CD4-positive, alpha-beta memory T cell (primary cell): ENCODE measurements around the gene SCGB2B2. TPM values are rescaled to one million over a fixed set of nuclear protein-coding genes. Genes with fewer than 3 reads are reported as not detected.
"Not testable (repeated sequence)": the region's sequence is repeated elsewhere in the genome, so short reads cannot be mapped to it uniquely, and the experiment has no call there.

Source experiments
- CTCF ChIA-PET: fragments of 350-600 bp; sonication (Branson Sonifier 250); formaldehyde crosslinking; loops from one replicate; lab custom pipeline; 2021; ENCODE audit warnings: inconsistent platforms; ENCODE audit not compliant: partially characterized antibody; lab: Charles Lee
- POLR2A ChIA-PET: fragments of 350-600 bp; sonication (Branson Sonifier 250); formaldehyde crosslinking; loops from one replicate; lab custom pipeline; 2021; ENCODE audit not compliant: partially characterized antibody; lab: Charles Lee
- DNase-seq, 5 donors: peaks; one replicate each; pipeline versions ENCODE4 v3.0.0 to v3.0.0-alpha.2; 2020 to 2022; ENCODE audit warnings: mixed read lengths in 1 of 5
- H3K27ac ChIP-seq: one replicate; pipeline ENCODE4 v1.7.0; 2013; ENCODE audit warnings: low read depth, low read length
- H3K27me3 ChIP-seq: 2 replicates; pipeline ENCODE4 v1.7.0; 2013; ENCODE audit warnings: mild to moderate bottlenecking, low read length, moderate library complexity; ENCODE audit not compliant: insufficient read depth
- H3K36me3 ChIP-seq: 2 replicates; pipeline ENCODE4 v1.7.0; 2013; ENCODE audit warnings: mild to moderate bottlenecking, low read length, moderate library complexity; ENCODE audit not compliant: insufficient read depth
- H3K4me1 ChIP-seq: 2 replicates; pipeline ENCODE4 v1.7.0; 2013; ENCODE audit warnings: mild to moderate bottlenecking, low read length, moderate library complexity; ENCODE audit not compliant: insufficient read depth
- H3K4me3 ChIP-seq, 2 donors: one replicate each; pipeline ENCODE4 v1.7.0; 2013; ENCODE audit warnings: low read length in 2 of 2, mild to moderate bottlenecking in 1 of 2
- H3K9me3 ChIP-seq, 2 donors: one replicate each; pipeline ENCODE4 v1.7.0; 2013; ENCODE audit warnings: low read length in 2 of 2, control low read depth in 1 of 2; ENCODE audit not compliant: control insufficient read depth in 1 of 2
- H3K27ac Mint-ChIP-seq, 7 donors: one replicate each; pipeline ENCODE4 v1.8.0; 2020 to 2021; ENCODE audit warnings: mixed read lengths in 7 of 7, mild to moderate bottlenecking in 6 of 7, inconsistent platforms in 3 of 7, moderate library complexity in 3 of 7
- H3K27me3 Mint-ChIP-seq, 2 donors: one replicate each; pipeline ENCODE4 v1.8.0; 2020 to 2021; ENCODE audit warnings: mixed read lengths in 2 of 2
- H3K36me3 Mint-ChIP-seq, 2 donors: one replicate each; pipeline ENCODE4 v1.8.0; 2020 to 2021; ENCODE audit warnings: mixed read lengths in 2 of 2, inconsistent platforms in 1 of 2, mild to moderate bottlenecking in 1 of 2
- H3K4me1 Mint-ChIP-seq, 4 donors: one replicate each; pipeline ENCODE4 v1.8.0; 2020 to 2021; ENCODE audit warnings: mixed read lengths in 4 of 4, mild to moderate bottlenecking in 1 of 4
- H3K4me3 Mint-ChIP-seq, 8 donors: one replicate each; pipeline ENCODE4 v1.8.0; 2020 to 2021; ENCODE audit warnings: mixed read lengths in 8 of 8, mild to moderate bottlenecking in 7 of 8, moderate library complexity in 6 of 8, inconsistent platforms in 3 of 8
- H3K9me3 Mint-ChIP-seq, 8 donors: one replicate each; pipeline ENCODE4 v1.8.0; 2020 to 2021; ENCODE audit warnings: mixed read lengths in 8 of 8, mild to moderate bottlenecking in 5 of 8, inconsistent platforms in 3 of 8, moderate library complexity in 1 of 8
- intact Hi-C: fragments of 100-400 bp; cut with micrococcal nuclease; formaldehyde crosslinking; loops from one replicate; pipeline ENCODE4 v1.15.1; 2023
- polyA plus RNA-seq, 2 donors: library from polyadenylated mRNA; unstranded; fragments of 300-500 nt; fragmentation: Illumina TruSeq; gene quantifications; one replicate each; pipeline ENCODE4 v1.2.3, GENCODE V29; 2021
- total RNA-seq, 2 experiments: library from RNA; stranded (reverse); gene quantifications; one replicate each; pipeline ENCODE4 v1.2.3, GENCODE V29; 2021

The SCGB2B2 gene
- total and polyA plus RNA-seq, 4 experiments from 2014 or later: 0.73 to 0.75 TPM; not detected in 2

DNA sequence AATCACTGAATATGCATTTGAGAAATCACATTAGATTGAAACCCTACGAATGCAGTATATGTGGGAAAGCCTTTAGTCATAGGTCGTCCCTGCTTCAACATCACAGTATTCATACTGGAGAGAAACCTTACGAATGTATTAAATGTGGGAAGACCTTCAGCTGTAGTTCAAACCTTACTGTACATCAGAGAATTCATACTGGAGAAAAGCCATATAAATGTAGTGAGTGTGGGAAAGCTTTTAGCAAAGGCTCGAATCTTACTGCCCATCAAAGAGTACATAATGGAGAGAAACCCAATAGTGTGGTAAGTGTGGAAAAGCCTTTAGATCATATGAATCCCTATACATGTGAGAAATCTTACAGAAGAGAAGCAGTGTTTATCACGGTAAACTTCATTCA, 8.3 kb upstream of the SCGB2B2 start:
- peaks cover 17% of the 10 kb centered on the region for H3K36me3 ChIP-seq
- intact Hi-C loops, H3K27me3 Mint-ChIP-seq, H3K4me3 Mint-ChIP-seq, DNase-seq, H3K27ac Mint-ChIP-seq, H3K27ac ChIP-seq, POLR2A ChIA-PET, H3K4me3 ChIP-seq, H3K27me3 ChIP-seq, H3K4me1 ChIP-seq, CTCF ChIA-PET, H3K4me1 Mint-ChIP-seq: not testable (repeated sequence)
- peaks cover 0 to 41% of the 10 kb centered on the region in 2 donors for H3K9me3 ChIP-seq
- Mint-ChIP-seq H3K36me3 (peaks cover 44 to 54% of the 10 kb centered on the region in 2 donors), H3K9me3 (peaks cover 11 to 89% (median 84%) of the 10 kb centered on the region in 8 donors)

DNA sequence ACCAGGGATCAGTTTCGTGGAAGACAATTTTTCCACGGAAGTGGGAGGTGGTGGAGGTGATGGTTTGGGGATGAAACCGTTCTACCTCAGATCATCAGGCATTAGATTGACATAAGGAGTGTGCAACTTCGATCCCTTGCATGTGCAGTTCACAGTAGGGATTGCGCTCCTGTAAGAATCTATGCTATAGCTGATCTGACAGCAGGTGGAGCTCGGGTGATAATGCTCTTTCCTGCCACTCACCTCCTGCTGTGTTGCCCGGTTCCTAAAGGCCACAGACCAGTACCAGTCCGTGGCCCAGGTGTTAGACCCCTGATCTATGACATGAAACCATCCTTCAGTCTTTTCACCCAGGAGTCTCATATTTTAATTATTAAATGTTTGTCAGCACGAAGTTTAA, 4.5 kb upstream of the SCGB2B2 start:
- intact Hi-C loops: no loop called here
- Histone ChIP-seq H3K36me3 (peaks cover 17% of the 10 kb centered on the region), H3K4me3 (no peak overlapping the region), H3K4me1 (peaks cover 18% of the 10 kb centered on the region), H3K27me3 (no peaks in the 10 kb centered on the region), H3K9me3 (peaks cover 0 to 19% of the 10 kb centered on the region in 2 donors), H3K27ac (no peak overlapping the region)
- no peak overlapping the region for H3K27ac Mint-ChIP-seq
- peaks cover 0 to 5% of the 10 kb centered on the region in 2 donors for H3K27me3 Mint-ChIP-seq
- H3K4me1 Mint-ChIP-seq: peaks cover 14 to 36% (median 20%) of the 10 kb centered on the region in 4 donors
- no peak for DNase-seq
- POLR2A ChIA-PET: no interaction called here
- CTCF ChIA-PET: no interaction called here
- peaks cover 7 to 66% (median 63%) of the 10 kb centered on the region in 8 donors for H3K9me3 Mint-ChIP-seq
- no peak overlapping the region for H3K4me3 Mint-ChIP-seq
- H3K36me3 Mint-ChIP-seq: peaks cover 58 to 80% of the 10 kb centered on the region in 2 donors

DNA sequence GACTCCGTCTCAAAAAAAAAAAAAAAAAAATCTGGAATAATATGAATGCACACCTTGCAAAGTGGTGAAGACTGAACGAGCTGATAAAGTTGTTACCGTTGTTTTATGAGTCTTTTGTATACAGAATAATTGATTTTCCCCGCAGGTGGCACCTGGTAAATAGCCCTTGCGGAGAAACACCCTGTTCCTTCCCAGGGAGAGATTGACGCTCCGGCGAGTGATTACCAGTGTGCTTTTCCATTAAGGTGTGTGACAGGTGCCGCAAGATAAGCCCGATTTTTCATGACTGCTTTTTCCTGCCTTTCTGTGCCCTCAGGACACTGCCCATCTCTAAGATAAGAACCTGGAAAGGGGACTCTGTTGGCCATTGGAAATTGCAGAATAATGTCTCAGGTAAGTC, 1.5 kb upstream of the SCGB2B2 start:
- Mint-ChIP-seq H3K4me3 (peak overlapping the region; percentile 95 to 100 (median 99)), H3K27me3 (peaks cover 0 to 5% of the 10 kb centered on the region in 2 donors), H3K9me3 (peaks cover 7 to 44% (median 37%) of the 10 kb centered on the region in 8 donors), H3K36me3 (peaks cover 52 to 68% of the 10 kb centered on the region in 2 donors), H3K27ac (peak overlapping the region in 5 of 7 donors; percentile 46 to 99 (median 97)), H3K4me1 (peaks cover 18 to 41% (median 23%) of the 10 kb centered on the region in 4 donors)
- peaks cover 14% of the 10 kb centered on the region for H3K36me3 ChIP-seq
- ChIA-PET CTCF (interaction anchor here (1.5 to 1.7 kb wide), 3 partner anchors 16 to 55 kb away, joined by 6 to 9 read pairs (median 8); partner anchors contain the start of gene ZNF181), POLR2A (interaction anchor here (1.4 to 3.3 kb wide), 8 partner anchors 11 to 336 kb away, joined by 3 to 26 read pairs (median 10); partner anchors contain the start of gene ZNF181)
- no peak for DNase-seq
- H3K27ac ChIP-seq: peak overlapping the region; percentile 89
- peaks cover 0 to 3% of the 10 kb centered on the region in 2 donors for H3K9me3 ChIP-seq
- peaks cover 21% of the 10 kb centered on the region for H3K4me1 ChIP-seq
- H3K4me3 ChIP-seq: peak overlapping the region in 1 of 2 donors; percentile 94
- intact Hi-C loops: loop anchor here (5.0 kb wide), 2 partner anchors 506 to 1069 kb away; partner anchors contain the start of genes LIN37, LSM14A, PSENEN and U2AF1L4
- H3K27me3 ChIP-seq: no peaks in the 10 kb centered on the region

DNA sequence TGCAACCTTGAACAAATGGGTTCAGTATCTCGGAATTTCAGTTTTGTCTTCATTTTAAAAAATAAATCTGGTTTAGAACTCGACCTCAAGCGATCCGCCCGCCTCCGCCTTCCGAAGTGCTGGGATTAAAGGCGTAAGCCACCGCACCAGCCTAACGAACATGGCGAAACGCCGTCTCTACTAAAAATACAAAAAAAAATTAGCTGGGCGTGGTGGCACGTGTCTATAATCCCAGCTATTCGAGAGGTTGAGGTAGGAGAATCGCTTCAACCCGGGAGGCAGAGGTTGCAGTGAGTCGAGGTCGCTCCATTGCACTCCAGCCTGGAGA, 1.1 kb upstream of the SCGB2B2 start:
- Histone ChIP-seq H3K4me3 (peak overlapping the region; percentile 40 to 94), H3K27ac (peak overlapping the region; percentile 89), H3K27me3 (no peaks in the 10 kb centered on the region), H3K9me3 (peaks cover 0 to 3% of the 10 kb centered on the region in 2 donors), H3K36me3 (peaks cover 11% of the 10 kb centered on the region), H3K4me1 (peaks cover 21% of the 10 kb centered on the region)
- Mint-ChIP-seq H3K27me3 (peaks cover 0 to 6% of the 10 kb centered on the region in 2 donors), H3K27ac (peak overlapping the region; percentile 84 to 99 (median 99)), H3K4me1 (peaks cover 18 to 41% (median 23%) of the 10 kb centered on the region in 4 donors), H3K4me3 (peak overlapping the region; percentile 95 to 100 (median 99)), H3K9me3 (peaks cover 6 to 42% (median 34%) of the 10 kb centered on the region in 8 donors), H3K36me3 (peaks cover 48 to 65% of the 10 kb centered on the region in 2 donors)
- intact Hi-C loops: loop anchor here (5.0 kb wide), 2 partner anchors 506 to 1069 kb away; partner anchors contain the start of genes LIN37, LSM14A, PSENEN and U2AF1L4
- CTCF ChIA-PET: interaction anchor here (1.5 to 1.7 kb wide), 4 partner anchors 16 to 55 kb away, joined by 4 to 9 read pairs (median 7); partner anchors contain the start of gene ZNF181
- POLR2A ChIA-PET: interaction anchor here (0.8 to 3.3 kb wide), 14 partner anchors 9 to 336 kb away, joined by 3 to 26 read pairs (median 6); partner anchors contain the start of genes UBA2, ZNF181 and ZNF792
- DNase-seq: no peak

DNA sequence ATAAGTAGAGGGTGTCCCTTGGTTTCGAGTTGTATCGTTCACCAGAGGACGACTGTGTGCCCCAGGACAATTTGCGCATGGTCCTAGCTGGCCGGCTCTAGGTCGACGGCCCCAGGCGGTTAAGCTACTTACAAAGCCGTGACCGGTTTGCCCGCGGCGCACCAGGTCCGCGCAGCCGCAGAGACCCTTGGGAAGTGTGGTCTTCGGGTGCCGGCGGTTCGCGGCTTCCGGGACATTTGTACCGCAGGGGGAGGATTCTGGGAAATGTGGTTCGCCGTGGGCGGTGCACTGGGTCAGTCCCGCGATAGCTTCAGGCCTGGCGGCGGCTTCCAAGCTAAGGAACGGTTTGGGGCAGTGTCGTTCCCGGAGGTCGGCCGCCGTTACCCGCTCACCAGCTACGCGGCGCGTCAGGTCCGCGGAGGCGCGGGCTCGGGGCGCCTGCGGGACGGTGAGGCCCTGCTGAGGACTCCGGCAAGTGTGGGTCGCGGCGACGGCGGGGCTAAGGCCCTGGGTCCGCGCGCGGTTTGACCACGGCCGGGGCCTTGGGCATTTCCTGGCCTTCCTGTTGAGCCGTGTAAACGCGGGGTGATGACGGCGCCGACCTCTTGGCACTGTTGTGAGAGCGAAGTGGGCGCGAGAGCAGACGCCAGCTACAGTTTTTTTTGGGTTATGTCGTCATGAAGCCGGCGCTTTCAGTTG, 576 bp upstream of the SCGB2B2 start, which contains the start of gene ZNF302:
ZNF302 (plus strand) TSS at position 293 of the 699 bp plus-strand sequence. CDS start 1,127 bp downstream, outside the sequence.
- intact Hi-C loops: loop anchor here (1.0 to 5.0 kb wide), 5 partner anchors 15 to 1070 kb away; partner anchors contain the start of genes LIN37, LSM14A, PSENEN and U2AF1L4
- POLR2A ChIA-PET: interaction anchor here (0.6 to 3.3 kb wide), 16 partner anchors 9 to 337 kb away, joined by 3 to 26 read pairs (median 4); partner anchors contain the start of genes UBA2, ZNF181 and ZNF792
- Histone ChIP-seq H3K4me1 (peaks cover 21% of the 10 kb centered on the region), H3K36me3 (peaks cover 6% of the 10 kb centered on the region), H3K4me3 (peak within 1 kb of the TSS; percentile 73 to 94), H3K9me3 (peaks cover 0 to 3% of the 10 kb centered on the region in 2 donors), H3K27ac (peak within 1 kb of the TSS; percentile 89), H3K27me3 (no peaks in the 10 kb centered on the region)
- Mint-ChIP-seq H3K36me3 (peaks cover 43 to 60% of the 10 kb centered on the region in 2 donors), H3K4me1 (peaks cover 18 to 41% (median 23%) of the 10 kb centered on the region in 4 donors), H3K27ac (peak within 1 kb of the TSS; percentile 97 to 100 (median 99)), H3K4me3 (peak within 1 kb of the TSS; percentile 95 to 100 (median 99)), H3K9me3 (peaks cover 3 to 37% (median 28%) of the 10 kb centered on the region in 8 donors), H3K27me3 (peaks cover 0 to 6% of the 10 kb centered on the region in 2 donors)
- CTCF ChIA-PET: interaction anchor here (1.5 to 1.7 kb wide), 4 partner anchors 15 to 56 kb away, joined by 4 to 9 read pairs (median 7); partner anchors contain the start of gene ZNF181
- peak; percentile 93 to 95 (median 94) for DNase-seq

DNA sequence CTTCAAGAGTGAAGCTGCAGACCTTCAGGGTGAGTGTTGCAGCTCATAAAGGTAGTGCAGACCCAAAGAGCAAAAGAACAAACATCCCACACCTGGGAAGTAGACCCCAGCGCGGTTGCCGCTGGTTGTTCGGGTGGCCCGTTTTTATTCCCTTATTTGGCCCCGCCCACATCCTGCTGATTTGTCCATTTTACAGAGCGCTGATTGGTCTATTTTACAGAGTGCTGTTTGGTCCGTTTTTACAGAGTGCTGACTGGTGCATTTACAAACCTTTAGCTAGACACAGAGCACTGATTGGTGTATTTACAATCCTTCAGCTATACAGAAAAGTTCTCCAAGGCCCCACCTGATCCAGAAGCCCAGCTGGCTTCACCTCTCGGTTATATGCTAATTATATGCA, 1.0 kb downstream of the SCGB2B2 start:
- Mint-ChIP-seq H3K4me3 (peak overlapping the region in 3 of 8 donors; percentile 10 to 95 (median 44)), H3K27me3 (peaks cover 1 to 6% of the 10 kb centered on the region in 2 donors), H3K27ac (peak overlapping the region in 2 of 7 donors; percentile 23 to 97), H3K9me3 (peaks cover 3 to 24% (median 16%) of the 10 kb centered on the region in 8 donors), H3K4me1 (peaks cover 18 to 41% (median 23%) of the 10 kb centered on the region in 4 donors), H3K36me3 (peaks cover 28 to 45% of the 10 kb centered on the region in 2 donors)
- ChIA-PET POLR2A (interaction anchor here (0.8 to 3.3 kb wide), 8 partner anchors 9 to 1814 kb away, joined by 3 to 23 read pairs (median 4); partner anchors contain the start of genes ZNF181 and ZNF30), CTCF (interaction anchor here (1.0 to 1.5 kb wide), 2 partner anchors 12 to 36 kb away, joined by 3 read pairs; no protein-coding TSS in a partner anchor)
- peaks cover 21% of the 10 kb centered on the region for H3K4me1 ChIP-seq
- H3K27ac ChIP-seq: no peak overlapping the region
- no peaks in the 10 kb centered on the region for H3K9me3 ChIP-seq
- intact Hi-C loops: loop anchor here (2.0 to 5.0 kb wide), 3 partner anchors 13 to 1071 kb away; partner anchors contain the start of genes LIN37, LSM14A, PSENEN and U2AF1L4
- no peaks in the 10 kb centered on the region for H3K27me3 ChIP-seq
- peak overlapping the region in 1 of 2 donors; percentile 73 for H3K4me3 ChIP-seq
- no peaks in the 10 kb centered on the region for H3K36me3 ChIP-seq
- no peak for DNase-seq
